ENCODE data around the gene LRRK1. TPM values are rescaled to one million over a fixed set of nuclear protein-coding genes. Genes with fewer than 3 reads are reported as not detected.

Gene LRRK1, protein sequence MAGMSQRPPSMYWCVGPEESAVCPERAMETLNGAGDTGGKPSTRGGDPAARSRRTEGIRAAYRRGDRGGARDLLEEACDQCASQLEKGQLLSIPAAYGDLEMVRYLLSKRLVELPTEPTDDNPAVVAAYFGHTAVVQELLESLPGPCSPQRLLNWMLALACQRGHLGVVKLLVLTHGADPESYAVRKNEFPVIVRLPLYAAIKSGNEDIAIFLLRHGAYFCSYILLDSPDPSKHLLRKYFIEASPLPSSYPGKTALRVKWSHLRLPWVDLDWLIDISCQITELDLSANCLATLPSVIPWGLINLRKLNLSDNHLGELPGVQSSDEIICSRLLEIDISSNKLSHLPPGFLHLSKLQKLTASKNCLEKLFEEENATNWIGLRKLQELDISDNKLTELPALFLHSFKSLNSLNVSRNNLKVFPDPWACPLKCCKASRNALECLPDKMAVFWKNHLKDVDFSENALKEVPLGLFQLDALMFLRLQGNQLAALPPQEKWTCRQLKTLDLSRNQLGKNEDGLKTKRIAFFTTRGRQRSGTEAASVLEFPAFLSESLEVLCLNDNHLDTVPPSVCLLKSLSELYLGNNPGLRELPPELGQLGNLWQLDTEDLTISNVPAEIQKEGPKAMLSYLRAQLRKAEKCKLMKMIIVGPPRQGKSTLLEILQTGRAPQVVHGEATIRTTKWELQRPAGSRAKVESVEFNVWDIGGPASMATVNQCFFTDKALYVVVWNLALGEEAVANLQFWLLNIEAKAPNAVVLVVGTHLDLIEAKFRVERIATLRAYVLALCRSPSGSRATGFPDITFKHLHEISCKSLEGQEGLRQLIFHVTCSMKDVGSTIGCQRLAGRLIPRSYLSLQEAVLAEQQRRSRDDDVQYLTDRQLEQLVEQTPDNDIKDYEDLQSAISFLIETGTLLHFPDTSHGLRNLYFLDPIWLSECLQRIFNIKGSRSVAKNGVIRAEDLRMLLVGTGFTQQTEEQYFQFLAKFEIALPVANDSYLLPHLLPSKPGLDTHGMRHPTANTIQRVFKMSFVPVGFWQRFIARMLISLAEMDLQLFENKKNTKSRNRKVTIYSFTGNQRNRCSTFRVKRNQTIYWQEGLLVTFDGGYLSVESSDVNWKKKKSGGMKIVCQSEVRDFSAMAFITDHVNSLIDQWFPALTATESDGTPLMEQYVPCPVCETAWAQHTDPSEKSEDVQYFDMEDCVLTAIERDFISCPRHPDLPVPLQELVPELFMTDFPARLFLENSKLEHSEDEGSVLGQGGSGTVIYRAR (N-terminal part only)
- total RNA-seq (ENCODE audit: low replicate concordance): 5.9 and 8.0 TPM in 2 replicates

DNA sequence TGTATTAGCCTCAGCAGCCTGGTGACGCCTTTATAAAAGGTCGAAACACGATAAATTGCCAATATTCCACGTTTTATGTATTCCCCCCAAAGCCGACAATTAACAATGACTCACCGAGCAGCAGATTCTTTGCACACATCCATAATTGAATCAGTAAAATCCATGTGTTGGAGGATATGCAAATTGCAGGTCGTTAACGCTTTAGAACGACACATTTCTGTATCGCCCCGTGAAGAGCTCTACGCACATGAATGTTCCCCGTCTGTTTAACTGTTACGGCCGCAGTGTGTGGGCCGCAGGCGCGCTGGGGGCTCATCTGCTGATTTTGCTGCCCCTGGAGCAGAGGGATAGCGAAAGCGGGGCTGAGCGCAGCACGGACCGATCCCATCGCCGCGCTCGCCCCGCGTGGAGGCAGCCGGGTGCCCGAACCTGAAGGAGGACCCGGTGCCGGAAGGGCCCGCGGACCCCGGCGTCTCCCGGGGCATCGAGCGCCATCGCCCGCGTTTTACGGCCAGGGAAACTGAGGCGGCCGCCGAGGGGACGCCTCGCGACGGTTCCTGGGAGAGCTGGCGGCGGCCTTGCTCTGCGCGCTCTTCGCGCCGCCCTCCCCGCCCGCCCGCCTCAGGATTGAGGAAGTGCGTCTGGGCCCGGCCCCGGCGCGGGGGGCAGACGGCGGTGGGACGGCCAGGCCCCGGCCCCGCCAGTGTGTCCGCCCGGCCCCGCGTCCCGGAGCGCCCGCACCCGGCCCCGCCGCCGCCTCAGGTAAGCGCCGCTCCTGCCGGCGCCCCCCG lies at the start of gene LRRK1:
TSS of gene LRRK1 (plus strand) at position 668 of the 791 bp plus-strand sequence. CDS start 5,276 bp downstream, outside the sequence.

DNA sequence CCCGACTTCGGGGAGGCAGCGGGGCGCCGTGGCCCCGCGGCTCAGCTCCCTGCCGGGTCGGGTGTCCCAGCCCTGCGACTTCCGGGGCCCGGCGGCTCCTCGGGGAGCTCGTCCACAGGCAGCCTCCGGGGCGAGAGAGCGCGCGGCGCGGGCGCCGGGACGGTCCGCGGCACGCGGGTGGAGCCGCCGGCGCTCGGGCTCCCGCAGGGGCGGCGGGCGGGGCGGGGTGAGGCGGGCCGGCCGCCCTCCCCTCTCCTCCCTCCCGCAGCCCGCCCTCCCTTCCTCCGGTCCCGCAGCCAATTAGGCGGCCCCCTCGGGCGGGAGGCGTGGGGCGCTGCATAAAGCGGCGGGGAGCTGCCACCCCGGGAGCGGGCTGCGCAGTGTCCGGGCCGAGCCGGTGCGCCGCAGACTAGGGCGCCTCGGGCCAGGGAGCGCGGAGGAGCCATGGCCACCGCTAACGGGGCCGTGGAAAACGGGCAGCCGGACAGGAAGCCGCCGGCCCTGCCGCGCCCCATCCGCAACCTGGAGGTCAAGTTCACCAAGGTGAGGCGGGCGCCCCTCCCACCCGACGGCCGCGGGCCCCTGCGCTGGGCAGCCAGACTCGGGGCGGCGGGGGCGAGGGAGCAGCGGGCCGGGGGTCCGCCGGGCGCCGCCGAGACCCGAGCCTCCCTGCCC lies 39.6 kb upstream of the LRRK1 start, which contains the start of gene ALDH1A3:
TSS of gene ALDH1A3 (plus strand) at position 368 of the 675 bp plus-strand sequence. CDS start at position 445, 77 bp downstream.

Other genes with a start within 250 kb of the LRRK1 start
- 29.7 and 168 TPM in 2 replicates for gene ALDH1A3, start 39.5 kb upstream of the LRRK1 start, total RNA-seq (ENCODE audit: low replicate concordance)